ENCODE data around the gene FAM72A.
"Not testable (repeated sequence)": the region's sequence is repeated elsewhere in the genome, so short reads cannot be mapped to it uniquely, and the experiment has no call there.

Gene FAM72A

GRCh38 chr1:206215600-206216392 is 13.2 kb upstream of the FAM72A start:
- DNase-seq, result not testable (repeated sequence)

DNA sequence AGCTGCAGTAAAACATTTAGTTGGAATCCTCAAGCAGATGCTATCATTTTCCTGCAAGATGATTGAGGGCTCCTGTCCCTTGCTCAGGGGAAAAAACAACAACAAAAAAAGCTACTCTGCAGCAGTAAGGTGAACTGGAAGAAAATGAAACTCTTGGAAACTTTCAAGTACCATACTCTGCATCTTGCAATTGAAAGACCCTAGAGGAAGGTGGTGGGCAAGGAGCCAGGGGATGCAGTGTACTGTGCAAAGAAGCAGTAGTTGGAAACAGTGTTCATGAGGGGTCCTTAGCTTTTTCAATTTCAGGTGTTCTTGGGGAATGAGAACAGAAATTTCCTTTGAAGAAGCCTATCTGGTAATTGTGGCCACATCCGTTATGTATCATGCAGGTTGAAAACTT is 8.2 kb upstream of the FAM72A start:
- not testable (repeated sequence) for DNase-seq

GRCh38 chr1:206205569-206205968 is 2.9 kb upstream of the FAM72A start:
- DNase-seq, result not testable (repeated sequence)

- peak; percentile 3 for DNase-seq
Measured at GRCh38 chr1:206204871-206205270, 2.2 kb upstream of the FAM72A start.

- DNase-seq, result not testable (repeated sequence)
Measured at GRCh38 chr1:206204159-206204511, 1.5 kb upstream of the FAM72A start.

DNA sequence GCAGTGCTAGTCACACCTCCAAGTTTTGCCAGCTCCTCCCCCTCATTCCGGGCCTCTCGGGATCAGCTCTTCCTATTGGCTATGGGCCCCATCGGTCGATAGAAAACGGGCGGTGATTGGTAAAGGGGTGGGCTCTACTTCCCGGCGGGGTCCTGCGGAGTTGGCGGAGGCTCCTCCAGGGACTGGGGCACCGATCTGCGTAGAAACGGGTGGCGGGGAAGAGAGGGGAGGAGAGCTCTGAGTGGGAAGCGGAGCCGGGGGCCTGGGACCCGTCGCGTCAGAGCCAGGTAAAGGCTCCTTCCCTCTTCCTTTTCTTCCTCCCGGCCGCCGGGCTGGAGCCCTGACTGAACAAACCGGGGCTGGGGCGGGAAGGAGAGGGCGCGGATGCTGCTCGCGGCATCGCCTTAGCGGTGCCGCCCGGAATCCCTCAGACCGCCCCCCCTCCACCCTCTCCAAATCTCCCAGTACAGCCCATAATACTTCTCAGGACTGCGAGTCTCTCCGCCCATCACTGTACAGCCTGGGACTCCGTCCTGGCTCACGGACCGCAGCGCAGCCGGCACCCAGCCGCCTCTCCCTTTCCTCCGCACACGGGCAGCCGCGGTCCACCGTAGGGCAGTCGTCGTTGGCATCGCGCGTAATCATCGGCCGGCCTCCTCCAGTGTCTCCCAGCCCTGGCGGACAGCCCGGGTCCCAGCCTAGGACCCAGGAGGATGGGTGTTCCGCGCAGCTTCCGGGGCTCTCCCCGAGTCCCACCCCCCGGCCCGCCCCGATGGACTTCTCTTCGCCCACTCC is 922 bp upstream of the FAM72A start, which contains the start of gene SRGAP2:
Gene SRGAP2, plus strand, starts transcription at position 178 of the 795 bp plus-strand sequence. CDS start 2,430 bp downstream, outside the sequence.
- peak; percentile 67 for DNase-seq

DNA sequence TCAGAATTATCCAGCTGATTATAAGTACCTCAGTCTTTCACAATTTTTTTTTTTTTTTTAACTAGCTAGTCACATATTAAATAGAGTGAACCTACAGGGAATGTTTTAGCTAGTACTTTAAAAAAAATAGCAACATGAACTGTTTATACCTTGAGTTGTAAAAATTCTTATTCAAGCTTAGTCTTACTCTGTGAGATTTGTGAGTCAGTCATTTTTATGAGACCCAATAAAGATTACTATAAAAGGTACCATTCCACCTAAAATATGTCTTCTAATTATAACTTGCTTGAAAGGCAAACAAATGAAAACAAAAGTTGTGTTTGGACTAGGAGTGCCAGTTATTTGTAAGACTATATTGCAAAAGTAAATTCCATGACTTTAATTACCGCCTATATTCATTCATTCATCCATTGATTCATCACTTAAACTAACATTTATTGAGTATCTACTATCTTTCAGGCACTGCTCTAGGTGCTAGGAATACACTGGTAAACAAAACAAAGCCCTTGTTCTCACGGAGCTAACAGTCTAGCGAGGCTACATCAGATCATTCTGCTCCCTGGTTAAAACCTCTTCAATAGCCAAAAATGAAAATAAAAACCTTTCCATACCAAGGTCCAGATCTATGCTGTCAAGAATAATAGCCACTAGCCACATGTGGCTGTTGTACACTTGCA is 5.8 kb downstream of the FAM72A start:
- not testable (repeated sequence) for DNase-seq

DNA sequence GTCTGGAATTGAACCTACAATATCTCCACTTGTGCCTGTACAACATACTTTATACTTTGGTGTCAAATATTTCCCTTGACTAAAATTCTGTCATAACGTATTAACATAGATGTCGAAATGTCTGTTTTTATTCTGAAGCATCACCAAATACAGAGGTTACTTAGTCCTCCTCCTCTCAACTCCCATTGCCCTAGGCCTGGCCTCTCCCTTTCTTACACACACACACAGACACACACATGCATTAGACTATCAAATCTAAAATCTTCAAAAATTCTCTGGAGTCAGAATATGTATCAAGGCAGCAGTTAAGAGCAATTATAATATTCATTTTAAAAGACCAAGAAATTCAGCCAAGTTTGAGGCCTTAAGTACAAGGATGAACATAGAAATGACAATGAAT is 7.5 kb downstream of the FAM72A start:
- DNase-seq, result not testable (repeated sequence)

GRCh38 chr1:206186826-206187225 is 15.8 kb downstream of the FAM72A start:
- DNase-seq, result not testable (repeated sequence)

DNA sequence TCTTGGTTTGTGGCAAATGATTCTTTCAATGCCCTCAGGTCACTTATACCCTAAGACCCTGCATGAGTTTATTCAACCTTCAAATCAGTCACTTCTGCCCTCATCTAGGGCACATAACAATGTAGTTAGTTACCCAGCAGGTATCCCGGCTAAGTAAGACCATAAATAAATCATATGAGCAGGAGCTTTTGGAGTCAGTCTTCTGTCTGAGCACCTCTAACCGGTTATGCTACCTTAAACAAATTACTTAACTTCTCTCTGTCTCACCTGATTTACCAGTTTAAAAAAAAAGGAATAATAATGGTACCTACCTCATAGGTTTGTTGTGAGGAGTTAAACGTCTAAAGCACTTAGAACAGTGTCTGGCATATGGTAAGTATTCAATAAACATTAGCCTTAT is 16.9 kb downstream of the FAM72A start:
- DNase-seq, result not testable (repeated sequence)

- DNase-seq, result not testable (repeated sequence)
Measured at GRCh38 chr1:206183788-206184187, 18.9 kb downstream of the FAM72A start.

DNA sequence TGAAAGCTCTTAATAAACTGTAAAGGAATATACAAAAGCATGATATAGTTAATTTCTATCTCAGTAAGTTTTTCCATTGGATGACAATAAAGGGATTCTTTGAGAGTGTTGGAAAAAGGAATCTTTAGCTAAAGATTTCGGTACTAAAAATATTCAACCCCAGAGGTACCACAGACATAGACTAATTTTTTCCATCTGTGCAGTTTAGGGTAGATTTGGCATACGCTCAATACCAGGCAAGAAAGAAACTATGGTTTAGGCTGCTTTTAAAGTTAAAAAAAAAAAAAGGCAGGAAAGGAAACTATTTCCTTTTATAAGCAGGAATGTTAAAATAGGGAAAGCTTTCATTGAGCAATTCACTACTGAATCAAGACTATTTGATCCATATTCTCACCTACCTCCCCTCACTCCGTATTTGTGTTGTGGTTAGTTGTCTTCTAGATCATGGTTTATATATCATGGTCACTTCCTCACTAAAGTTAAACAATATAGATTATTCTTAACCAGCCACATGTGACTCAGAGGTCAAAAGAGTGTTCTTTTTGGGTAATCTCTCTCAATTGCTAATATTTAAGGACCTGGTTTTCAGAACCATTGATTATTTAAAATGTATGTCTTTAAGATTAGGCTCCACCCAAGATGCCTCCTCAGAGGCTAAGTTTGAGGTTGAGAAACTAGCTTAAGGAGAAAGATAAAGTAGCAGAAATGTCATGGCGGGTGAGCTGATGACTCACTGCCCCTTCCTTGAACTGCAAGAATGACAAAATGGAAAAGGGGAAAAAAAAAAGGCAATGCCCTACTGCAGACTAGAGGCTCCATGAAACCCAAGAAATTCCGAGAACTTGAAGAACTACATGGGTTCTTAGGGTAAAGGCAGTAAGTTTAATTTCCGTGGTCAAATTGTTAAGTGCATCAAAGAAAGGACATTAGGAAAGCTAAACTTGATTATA is 20.0 kb downstream of the FAM72A start:
- DNase-seq, result peak; percentile 45

DNA sequence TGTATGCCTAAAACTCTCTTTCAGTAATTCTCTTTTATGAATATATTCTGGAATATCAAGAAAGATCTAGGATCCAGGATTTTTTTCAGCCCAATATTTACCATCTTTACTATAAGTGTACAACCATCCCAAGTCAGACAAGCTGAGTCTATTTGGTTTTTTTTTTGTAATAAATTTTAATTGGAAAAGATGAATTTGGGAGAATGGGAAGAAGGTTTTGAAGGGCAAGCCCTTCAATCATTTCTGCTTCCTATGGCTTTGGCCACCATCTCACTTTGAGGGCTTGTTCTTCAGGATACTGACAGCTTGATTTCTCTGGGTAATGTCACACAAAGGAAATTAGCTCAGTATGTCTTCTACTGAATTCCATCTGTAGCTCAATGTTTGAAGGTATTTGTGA is 23.0 kb downstream of the FAM72A start:
- not testable (repeated sequence) for DNase-seq

- DNase-seq, result peak; percentile 43
Measured at GRCh38 chr1:206178061-206178989, 24.3 kb downstream of the FAM72A start.

DNA sequence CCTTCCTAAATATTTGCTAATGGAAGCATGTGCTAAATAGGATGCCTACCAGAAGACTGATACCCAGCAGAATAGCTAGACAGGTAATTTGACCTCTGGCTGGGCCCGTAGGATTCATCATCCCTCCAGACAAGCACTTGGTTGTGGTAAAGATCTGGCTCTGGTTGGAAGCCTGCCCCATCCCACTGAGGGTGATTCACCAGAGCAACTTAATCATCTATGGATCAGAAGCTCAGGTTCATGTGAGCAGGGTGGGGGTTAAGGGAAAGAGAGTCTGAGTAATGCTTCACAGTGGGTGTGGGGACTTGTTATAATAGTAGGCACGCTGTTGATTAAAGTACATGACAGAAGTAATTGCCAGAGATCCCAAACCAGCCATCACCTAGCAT is 26.5 kb downstream of the FAM72A start:
- DNase-seq, result not testable (repeated sequence)

GRCh38 chr1:206175459-206176113 is 27.1 kb downstream of the FAM72A start:
- peak; percentile 37 for DNase-seq

- DNase-seq, result peak; percentile 23
Measured at GRCh38 chr1:206174182-206174868, 28.3 kb downstream of the FAM72A start.

DNA sequence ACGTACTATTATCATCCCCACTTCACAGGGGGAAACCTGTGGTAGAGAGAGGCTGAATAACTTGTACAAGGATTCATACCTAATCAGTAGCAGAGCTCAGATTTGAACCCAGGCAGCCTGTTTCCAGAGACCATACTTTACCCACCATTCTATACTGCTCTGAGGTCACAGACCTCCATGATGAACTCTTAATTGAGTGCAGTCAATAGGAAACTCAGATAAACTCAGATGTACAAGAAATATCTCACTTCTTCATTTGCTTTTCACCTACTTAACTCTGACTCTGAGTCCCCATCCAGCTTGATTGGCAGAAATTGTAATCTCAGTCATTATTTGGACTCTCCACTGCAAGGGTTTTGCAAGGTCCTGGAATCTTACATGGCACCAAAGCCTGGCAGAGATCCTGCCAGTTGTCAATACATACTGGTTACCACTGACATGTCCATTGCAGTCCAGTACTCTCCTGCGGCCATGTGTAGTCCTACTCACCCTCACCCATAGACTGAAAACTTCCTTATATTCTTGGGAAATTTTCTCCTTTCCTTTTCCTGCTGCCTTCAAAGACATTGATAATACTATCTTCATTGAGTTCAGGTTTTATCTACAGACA is 29.4 kb downstream of the FAM72A start:
- DNase-seq, result not testable (repeated sequence)

- peak; percentile 20 for DNase-seq
Measured at GRCh38 chr1:206169794-206170193, 32.8 kb downstream of the FAM72A start.
